ENCODE measurements around the gene CNRIP1.

The CNRIP1 gene

GRCh38 chr2:68251855-68252399 is 67.8 kb downstream of the CNRIP1 start:
- peak in 1 of 3 experiments; percentile 5 for DNase-seq (ENCODE audit: low read depth in 2 of 3, low spot score in 2 of 3)

GRCh38 chr2:68251187-68251854 is 68.4 kb downstream of the CNRIP1 start:
- peak; percentile 12 to 47 (median 45) for DNase-seq (ENCODE audit: low read depth in 2 of 3, low spot score in 2 of 3)

GRCh38 chr2:68250652-68251186 is 69.0 kb downstream of the CNRIP1 start:
- no peak for DNase-seq (ENCODE audit: low read depth in 2 of 3, low spot score in 2 of 3)

- DNase-seq (ENCODE audit: low read depth in 2 of 3, low spot score in 2 of 3): no peak
Observed at GRCh38 chr2:68250196-68250595, 69.6 kb downstream of the CNRIP1 start.

- DNase-seq (ENCODE audit: low read depth in 2 of 3, low spot score in 2 of 3): no peak
Observed at GRCh38 chr2:68248806-68249205, 70.9 kb downstream of the CNRIP1 start.

GRCh38 chr2:68248361-68248760 is 71.4 kb downstream of the CNRIP1 start:
- no peak for DNase-seq (ENCODE audit: low read depth in 2 of 3, low spot score in 2 of 3)

- no peak for DNase-seq (ENCODE audit: low read depth in 2 of 3, low spot score in 2 of 3)
Observed at GRCh38 chr2:68246396-68246795, 73.4 kb downstream of the CNRIP1 start.

- DNase-seq (ENCODE audit: low read depth in 2 of 3, low spot score in 2 of 3): no peak
Observed at GRCh38 chr2:68245672-68246071, 74.1 kb downstream of the CNRIP1 start.

- DNase-seq (ENCODE audit: low read depth in 2 of 3, low spot score in 2 of 3): no peak
Observed at GRCh38 chr2:68245066-68245465, 74.7 kb downstream of the CNRIP1 start.

GRCh38 chr2:68244456-68244855 is 75.3 kb downstream of the CNRIP1 start:
- no peak for DNase-seq (ENCODE audit: low read depth in 2 of 3, low spot score in 2 of 3)
